KMS-11 (cell line): Measurements from ENCODE around the gene TOLLIP.

ENCODE experiments used
- H2AFZ ChIP-seq: fragments of 200-600 bp; sonication (generic); 2 replicates; pipeline ENCODE4 v1.6.1; 2016; ENCODE audit warnings: antibody characterized with exemption, mixed run types, low read depth
- H3K27ac ChIP-seq: fragments of 200-600 bp; sonication (generic); 2 replicates; pipeline ENCODE4 v1.6.1; 2016; ENCODE audit warnings: mild to moderate bottlenecking, mixed run types
- H3K27me3 ChIP-seq: fragments of 200-600 bp; sonication (generic); 2 replicates; pipeline ENCODE4 v1.6.1; 2017; ENCODE audit warnings: mild to moderate bottlenecking, low read depth, mixed run types, moderate library complexity; ENCODE audit not compliant: insufficient read depth
- H3K36me3 ChIP-seq: fragments of 200-600 bp; sonication (generic); 2 replicates; pipeline ENCODE4 v1.6.1; 2017; ENCODE audit warnings: mild to moderate bottlenecking, mixed run types; ENCODE audit not compliant: insufficient read depth
- H3K4me1 ChIP-seq: fragments of 200-600 bp; sonication (generic); 2 replicates; pipeline ENCODE4 v1.6.1; 2016; ENCODE audit warnings: mild to moderate bottlenecking, low read depth, mixed run types; ENCODE audit not compliant: poor library complexity, severe bottlenecking
- H3K4me2 ChIP-seq: fragments of 200-600 bp; sonication (generic); 2 replicates; pipeline ENCODE4 v1.7.0; 2016; ENCODE audit warnings: mild to moderate bottlenecking, mixed run types
- H3K4me3 ChIP-seq: fragments of 200-600 bp; sonication (generic); IDR thresholded peaks from 2 replicates; pipeline ENCODE4 v1.6.1; 2017; ENCODE audit warnings: low read depth, low read length, mixed read lengths; ENCODE audit not compliant: insufficient read depth
- H3K79me2 ChIP-seq: fragments of 200-600 bp; sonication (generic); 2 replicates; pipeline ENCODE4 v1.6.1; 2016; ENCODE audit warnings: low read depth, mixed run types; ENCODE audit not compliant: insufficient read depth
- H3K9ac ChIP-seq: fragments of 200-600 bp; sonication (generic); 2 replicates; pipeline ENCODE4 v1.6.1; 2016; ENCODE audit warnings: mild to moderate bottlenecking, mixed run types
- H4K20me1 ChIP-seq: fragments of 200-600 bp; sonication (generic); 2 replicates; pipeline ENCODE4 v1.6.1; 2016; ENCODE audit warnings: mild to moderate bottlenecking, mixed run types; ENCODE audit not compliant: insufficient read depth
- TF ChIP-seq, protein P1 (sequence below): fragments of 200-600 bp; sonication (generic); conservative IDR thresholded peaks from 2 replicates; pipeline ENCODE4 v1.6.1; 2017; ENCODE audit warnings: low read depth, mild to moderate bottlenecking, antibody characterized with exemption, low read length, moderate library complexity, mixed read lengths

TOLLIP gene

DNA sequence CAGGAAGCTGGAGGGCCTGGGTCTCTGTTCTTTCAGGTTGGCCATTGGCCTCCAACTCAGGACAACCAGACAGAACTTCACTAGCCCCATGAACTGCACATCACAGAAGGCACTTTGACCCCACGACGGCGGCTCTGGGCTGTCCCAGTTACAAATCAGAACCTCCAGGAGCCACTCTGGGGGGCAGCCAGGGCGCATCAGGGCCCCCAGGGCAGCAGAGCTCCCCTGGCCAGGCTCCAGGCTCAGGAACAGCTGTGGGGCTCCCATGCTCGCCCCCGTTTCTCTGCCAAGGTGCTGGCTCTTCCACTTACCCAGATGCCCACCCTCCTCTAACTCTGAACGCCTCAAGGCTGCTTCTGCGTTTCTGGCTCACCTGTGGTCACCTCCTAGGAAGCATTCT lies 25.5 kb downstream of the TOLLIP start:
- no peak overlapping the region for H3K9ac ChIP-seq
- no peaks in the 10 kb centered on the region for H4K20me1 ChIP-seq
- H3K27me3 ChIP-seq = no peaks in the 10 kb centered on the region
- H3K36me3 ChIP-seq = no peaks in the 10 kb centered on the region
- no peaks in the 10 kb centered on the region for H3K79me2 ChIP-seq
- TF ChIP-seq, protein P1, sequence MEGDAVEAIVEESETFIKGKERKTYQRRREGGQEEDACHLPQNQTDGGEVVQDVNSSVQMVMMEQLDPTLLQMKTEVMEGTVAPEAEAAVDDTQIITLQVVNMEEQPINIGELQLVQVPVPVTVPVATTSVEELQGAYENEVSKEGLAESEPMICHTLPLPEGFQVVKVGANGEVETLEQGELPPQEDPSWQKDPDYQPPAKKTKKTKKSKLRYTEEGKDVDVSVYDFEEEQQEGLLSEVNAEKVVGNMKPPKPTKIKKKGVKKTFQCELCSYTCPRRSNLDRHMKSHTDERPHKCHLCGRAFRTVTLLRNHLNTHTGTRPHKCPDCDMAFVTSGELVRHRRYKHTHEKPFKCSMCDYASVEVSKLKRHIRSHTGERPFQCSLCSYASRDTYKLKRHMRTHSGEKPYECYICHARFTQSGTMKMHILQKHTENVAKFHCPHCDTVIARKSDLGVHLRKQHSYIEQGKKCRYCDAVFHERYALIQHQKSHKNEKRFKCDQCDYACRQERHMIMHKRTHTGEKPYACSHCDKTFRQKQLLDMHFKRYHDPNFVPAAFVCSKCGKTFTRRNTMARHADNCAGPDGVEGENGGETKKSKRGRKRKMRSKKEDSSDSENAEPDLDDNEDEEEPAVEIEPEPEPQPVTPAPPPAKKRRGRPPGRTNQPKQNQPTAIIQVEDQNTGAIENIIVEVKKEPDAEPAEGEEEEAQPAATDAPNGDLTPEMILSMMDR = no peak
- no peak overlapping the region for H3K4me3 ChIP-seq
- no peak overlapping the region for H3K27ac ChIP-seq
- no peak overlapping the region for H3K4me2 ChIP-seq
- no peak overlapping the region for H2AFZ ChIP-seq
- H3K4me1 ChIP-seq = no peaks in the 10 kb centered on the region

DNA sequence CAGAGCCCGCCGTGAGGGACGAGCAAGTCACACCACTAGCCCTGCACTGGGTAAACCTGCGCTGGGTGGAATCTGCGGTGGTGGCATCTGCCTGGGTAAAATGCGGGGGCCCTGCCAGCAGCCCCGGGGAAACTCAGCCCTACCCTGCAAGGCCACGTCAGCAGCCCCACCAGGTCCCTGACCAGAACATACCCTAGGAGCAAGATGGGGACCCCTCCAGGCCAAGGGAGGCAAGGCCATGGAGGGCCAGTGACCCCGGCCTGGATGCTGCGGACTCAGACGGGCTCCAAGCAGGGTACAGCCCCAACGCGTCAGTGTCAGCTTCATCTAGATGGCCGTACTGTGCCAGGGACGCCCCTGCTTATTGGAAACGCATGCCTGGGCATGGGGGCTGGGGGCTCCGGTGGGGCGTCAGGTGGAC lies 26.3 kb downstream of the TOLLIP start:
- Histone ChIP-seq H2AFZ (no peak overlapping the region), H3K4me3 (no peak overlapping the region), H3K36me3 (no peaks in the 10 kb centered on the region), H3K27ac (no peak overlapping the region), H4K20me1 (no peaks in the 10 kb centered on the region), H3K27me3 (no peaks in the 10 kb centered on the region), H3K4me2 (no peak overlapping the region), H3K9ac (no peak overlapping the region), H3K79me2 (no peaks in the 10 kb centered on the region), H3K4me1 (no peaks in the 10 kb centered on the region)
- TF ChIP-seq, protein P1 = no peak

DNA sequence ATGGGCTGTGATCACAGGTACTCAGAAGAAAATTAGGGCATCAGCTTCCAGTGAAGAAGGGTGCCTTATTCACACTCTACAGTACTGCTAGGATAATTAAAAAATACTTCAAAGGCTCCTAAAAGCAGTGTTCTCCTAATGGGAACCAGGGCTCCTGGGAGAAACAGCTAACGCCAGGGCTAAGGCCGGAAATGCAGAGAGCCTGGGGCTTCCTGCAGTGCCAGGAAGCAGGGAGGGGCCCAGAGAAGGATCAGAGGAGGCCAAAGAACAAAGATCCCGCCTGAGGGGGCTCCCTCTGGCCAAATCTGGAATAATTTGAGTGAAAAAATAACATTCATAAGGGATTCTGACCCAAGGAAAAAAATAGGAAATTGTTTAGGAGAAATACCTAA lies 27.5 kb downstream of the TOLLIP start:
- Histone ChIP-seq H3K27me3 (no peaks in the 10 kb centered on the region), H3K4me1 (no peaks in the 10 kb centered on the region), H3K9ac (no peak overlapping the region), H3K36me3 (no peaks in the 10 kb centered on the region), H3K27ac (no peak overlapping the region), H2AFZ (no peak overlapping the region), H3K4me2 (no peak overlapping the region), H3K4me3 (no peak overlapping the region), H4K20me1 (no peaks in the 10 kb centered on the region), H3K79me2 (no peaks in the 10 kb centered on the region)
- TF ChIP-seq, protein P1 = no peak

DNA sequence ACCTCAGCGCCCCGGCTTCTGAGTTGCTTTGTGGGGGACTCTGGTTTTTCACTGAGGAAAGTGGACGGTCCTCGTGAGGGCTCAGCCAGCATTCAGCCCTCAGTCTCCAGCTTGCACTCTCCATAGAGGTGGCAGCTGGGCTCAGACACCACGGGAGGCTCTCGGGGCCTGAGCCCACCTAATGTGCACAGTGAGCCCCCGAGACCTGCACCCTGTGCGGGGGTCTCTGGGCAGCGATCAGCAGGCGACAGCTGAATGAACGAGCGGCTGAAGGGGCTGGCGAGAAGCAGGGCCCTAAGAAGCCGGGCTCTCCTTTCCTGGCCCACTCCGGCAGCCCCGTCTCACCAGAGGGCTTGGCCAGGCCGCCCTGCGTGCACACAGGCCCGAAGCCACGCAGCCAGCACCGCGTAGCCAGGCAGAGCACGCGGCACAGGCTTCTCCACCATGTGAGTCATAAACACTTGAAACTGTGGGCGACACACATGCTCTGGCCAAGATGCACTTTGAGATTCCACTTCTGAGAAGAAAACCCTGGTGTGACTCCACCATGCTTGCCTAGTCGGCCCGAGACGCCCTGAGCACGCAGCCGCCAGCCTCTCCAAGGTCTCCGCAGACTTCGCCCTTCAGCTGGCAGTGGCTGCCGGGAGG lies 28.0 kb downstream of the TOLLIP start:
- no peaks in the 10 kb centered on the region for H3K36me3 ChIP-seq
- no peaks in the 10 kb centered on the region for H4K20me1 ChIP-seq
- TF ChIP-seq, protein P1 = no peak
- H3K27me3 ChIP-seq = no peaks in the 10 kb centered on the region
- no peaks in the 10 kb centered on the region for H3K4me1 ChIP-seq
- H3K4me3 ChIP-seq = no peak overlapping the region
- H3K27ac ChIP-seq = no peak overlapping the region
- no peak overlapping the region for H2AFZ ChIP-seq
- H3K79me2 ChIP-seq = no peaks in the 10 kb centered on the region
- no peak overlapping the region for H3K4me2 ChIP-seq
- no peak overlapping the region for H3K9ac ChIP-seq
